GM12875 (cell line): ENCODE measurements around the gene MEGF11.

Source experiments
- H3K4me3 ChIP-seq: one replicate; pipeline ENCODE4 v1.5.1; 2011; ENCODE audit warnings: low read depth, low read length, control low read depth
- CTCF ChIP-seq: IDR thresholded peaks from 2 replicates; pipeline ENCODE4 v1.5.1; 2011; ENCODE audit warnings: low read depth, mild to moderate bottlenecking, control low read depth, inconsistent platforms, low read length, moderate library complexity, borderline replicate concordance; ENCODE audit not compliant: insufficient read depth

MEGF11 gene

GRCh38 chr15:65916041-65916663 lies 337.4 kb downstream of the MEGF11 start:
- TF ChIP-seq CTCF: no peak
- H3K4me3 ChIP-seq: no peak overlapping the region

GRCh38 chr15:65914981-65915925 lies 338.3 kb downstream of the MEGF11 start:
- H3K4me3 ChIP-seq: no peak overlapping the region
- TF ChIP-seq CTCF: no peak

- TF ChIP-seq CTCF: no peak
Measured at GRCh38 chr15:65914386-65914785, 339.2 kb downstream of the MEGF11 start.

GRCh38 chr15:65913631-65914199 lies 339.8 kb downstream of the MEGF11 start:
- TF ChIP-seq CTCF: no peak

More at GRCh38 chr15:65914386-65914785, 339.2 kb downstream of the MEGF11 start:
- no peak overlapping the region for H3K4me3 ChIP-seq

GRCh38 chr15:65912235-65912634 lies 341.3 kb downstream of the MEGF11 start:
- TF ChIP-seq CTCF: no peak
- H3K4me3 ChIP-seq: no peak overlapping the region

More at GRCh38 chr15:65913631-65914199, 339.8 kb downstream of the MEGF11 start:
- no peak overlapping the region for H3K4me3 ChIP-seq

GRCh38 chr15:65910341-65910740 lies 343.2 kb downstream of the MEGF11 start:
- no peak for TF ChIP-seq CTCF
- no peak overlapping the region for H3K4me3 ChIP-seq
